SKM-1 treated with dmso at 0.1 percent for 144 hours (cell line): ENCODE measurements around the gene FN3K.

Experiments used
- DNase-seq: peaks from one replicate; lab custom pipeline; 2025; ENCODE audit not compliant: unreplicated experiment; lab: John Stamatoyannopoulos, UW

FN3K gene

GRCh38 chr17:82734987-82735866 is at the start of gene FN3K:
Gene FN3K, plus strand, starts transcription at chr17:82735615. Its CDS starts 22 bp downstream, at chr17:82735637.
- DNase-seq: no peak

- DNase-seq: no peak
Measured at GRCh38 chr17:82686366-82687324, 48.8 kb upstream of the FN3K start.

- DNase-seq: no peak
Measured at GRCh38 chr17:82687375-82687861, 48.0 kb upstream of the FN3K start.

- no peak for DNase-seq
Measured at GRCh38 chr17:82687871-82688270, 47.5 kb upstream of the FN3K start.

- DNase-seq: no peak
Measured at GRCh38 chr17:82689077-82689476, 46.3 kb upstream of the FN3K start.

GRCh38 chr17:82690786-82691489 is 44.5 kb upstream of the FN3K start:
- no peak for DNase-seq

GRCh38 chr17:82691714-82692113 is 43.7 kb upstream of the FN3K start:
- DNase-seq: no peak

- no peak for DNase-seq
Measured at GRCh38 chr17:82692268-82692667, 43.1 kb upstream of the FN3K start.

GRCh38 chr17:82693168-82693867 is 42.1 kb upstream of the FN3K start:
- no peak for DNase-seq

- no peak for DNase-seq
Measured at GRCh38 chr17:82694647-82695046, 40.8 kb upstream of the FN3K start.

- no peak for DNase-seq
Measured at GRCh38 chr17:82696259-82696658, 39.2 kb upstream of the FN3K start.

GRCh38 chr17:82696916-82697807 is 38.3 kb upstream of the FN3K start:
- DNase-seq: no peak

GRCh38 chr17:82697808-82698064 is 37.7 kb upstream of the FN3K start:
- DNase-seq: no peak

- DNase-seq: peak; percentile 97
Measured at GRCh38 chr17:82698065-82698973, 37.1 kb upstream of the FN3K start, which contains the start of gene RAB40B. Gene RAB40B, minus strand, starts transcription at chr17:82698698. Its CDS starts 102 bp downstream, at chr17:82698596.

GRCh38 chr17:82698974-82699442 is 36.4 kb upstream of the FN3K start:
- no peak for DNase-seq

- DNase-seq: no peak
Measured at GRCh38 chr17:82699551-82699950, 35.9 kb upstream of the FN3K start.

- DNase-seq: no peak
Measured at GRCh38 chr17:82702231-82702927, 33.0 kb upstream of the FN3K start.
